Breast epithelium (tissue), 3 donors: Measurements from ENCODE around the gene FBXW2.

ENCODE experiments used
- CTCF ChIP-seq, 3 donors: fragments of 450-650 bp; IDR thresholded peaks; one replicate each; pipeline ENCODE4 v1.5.1; 2016 to 2017; ENCODE audit warnings: antibody characterized with exemption in 3 of 3, mild to moderate bottlenecking in 3 of 3, moderate library complexity in 3 of 3
- POLR2A ChIP-seq: fragments of 450-650 bp; IDR thresholded peaks from one replicate; pipeline ENCODE4 v1.6.1; 2016; ENCODE audit warnings: antibody characterized with exemption, mild to moderate bottlenecking, moderate library complexity

GRCh38 chr9:120837921-120838320 lies 44.7 kb upstream of the FBXW2 start:
- TF ChIP-seq CTCF (IDR thresholded peaks at IDR 0.05) (no peak), POLR2A (no peak)
